Hematopoietic multipotent progenitor cell treated with erythropoietin and hydrocortisone succinate and interleukin-3 and kit ligand, for 15 days (in vitro differentiated cells): ENCODE data around the gene SPTBN5.

Experiments
- DNase-seq: peaks from one replicate; pipeline ENCODE4 v3.0.0-alpha.2; 2015; ENCODE audit warnings: low spot score

Gene SPTBN5

DNA sequence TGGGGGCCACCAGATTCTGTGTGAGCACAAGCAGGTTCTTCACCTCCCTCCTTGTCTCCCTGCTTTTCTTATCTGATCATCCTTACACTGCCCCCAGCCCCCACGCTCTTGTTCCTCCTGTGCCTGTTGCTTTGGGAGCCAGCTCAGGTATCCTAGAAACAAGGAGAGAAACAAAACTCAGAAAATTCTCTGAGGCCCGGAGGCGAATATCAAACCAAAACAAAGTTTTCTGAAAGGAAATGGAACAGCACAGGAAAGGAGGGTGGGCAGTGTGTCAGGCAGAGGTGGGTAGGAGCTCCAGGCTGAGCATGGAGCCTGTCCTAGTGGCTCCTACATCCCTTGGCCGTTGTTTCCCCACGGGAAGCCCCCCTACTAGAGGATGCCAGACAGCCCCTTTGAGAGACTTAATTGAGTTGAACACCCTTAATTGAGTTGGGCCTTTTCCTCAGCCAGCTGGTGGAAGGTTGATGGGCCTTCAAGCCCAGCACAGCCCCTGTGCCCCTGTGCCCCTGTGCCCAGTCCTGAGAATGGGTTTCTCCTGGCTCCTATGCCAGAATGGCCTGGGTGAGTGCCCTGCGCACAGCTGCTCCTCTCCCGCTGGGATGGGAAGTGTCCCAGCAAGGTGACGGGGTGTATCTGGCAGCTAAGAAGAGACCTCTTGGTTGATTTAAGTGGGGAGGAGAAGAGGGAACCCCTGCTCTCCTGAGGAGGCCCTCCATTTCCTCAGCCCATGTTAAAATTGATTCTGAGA lies 88.8 kb downstream of the SPTBN5 start:
- DNase-seq, result no peak

DNA sequence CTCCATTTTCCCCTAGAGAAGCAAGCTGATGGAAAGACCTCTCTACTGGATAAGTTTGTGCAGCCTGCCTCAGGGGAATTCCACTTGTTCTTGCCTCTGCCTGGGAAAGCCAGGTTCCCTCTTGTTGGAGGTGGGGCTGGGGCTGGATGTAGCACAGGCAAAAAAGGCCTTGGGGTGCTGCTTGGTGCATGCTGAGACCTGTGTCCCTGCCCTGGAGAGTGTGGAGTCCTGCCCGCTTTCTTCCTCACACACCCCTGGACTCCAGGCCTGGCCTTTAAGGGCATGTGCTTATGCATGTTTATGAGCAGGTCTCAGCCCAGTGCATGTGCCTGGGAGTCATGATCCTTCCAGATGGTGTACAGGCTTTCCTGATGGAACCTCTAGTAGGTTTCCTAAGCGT lies 89.5 kb downstream of the SPTBN5 start:
- no peak for DNase-seq

DNA sequence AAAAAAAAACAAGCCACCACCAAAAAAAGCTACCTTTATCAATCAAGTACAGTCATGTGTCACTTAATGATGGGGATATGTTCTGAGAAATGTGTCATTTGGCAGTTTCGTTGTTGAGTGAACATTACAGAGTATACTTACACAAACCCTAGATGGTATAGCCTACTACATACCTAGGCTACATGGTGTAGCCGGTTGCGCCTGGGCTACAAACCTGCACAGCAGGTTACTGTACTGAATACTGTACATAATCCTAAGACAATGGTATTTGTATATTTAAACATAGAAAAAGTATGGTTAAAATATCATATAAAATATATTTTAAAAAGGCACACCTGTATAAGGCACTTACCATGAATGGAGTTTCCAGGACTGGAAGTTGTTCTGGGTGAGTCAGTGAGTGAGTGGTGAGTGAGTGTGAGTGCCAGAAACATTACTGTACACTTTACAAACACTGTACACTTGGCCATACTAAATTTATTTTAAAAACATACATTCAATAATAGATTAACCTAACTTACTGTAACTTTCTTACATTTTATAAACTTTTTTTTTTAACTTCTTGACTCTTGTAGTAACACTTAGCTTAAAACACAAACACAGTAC lies 91.9 kb downstream of the SPTBN5 start:
- no peak for DNase-seq

DNA sequence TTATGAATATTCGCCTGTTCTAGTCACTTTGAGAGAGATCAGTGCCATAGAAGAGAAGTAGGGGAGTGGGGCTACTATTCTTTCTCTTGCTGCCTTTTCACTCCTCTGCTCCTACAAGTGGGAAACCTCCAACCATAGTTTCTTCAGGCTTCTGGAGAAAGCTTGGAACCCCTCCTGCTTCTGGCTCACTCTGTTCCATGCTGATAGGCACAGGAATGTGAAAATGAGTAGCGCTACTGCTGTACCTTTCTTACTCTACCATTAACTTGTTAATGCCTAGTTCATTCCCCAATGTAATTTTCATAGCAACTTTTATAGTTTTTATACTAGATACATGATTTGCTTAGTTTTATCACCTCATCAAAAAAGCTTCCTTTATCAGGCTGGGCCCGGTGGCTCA lies 92.7 kb downstream of the SPTBN5 start:
- no peak for DNase-seq

DNA sequence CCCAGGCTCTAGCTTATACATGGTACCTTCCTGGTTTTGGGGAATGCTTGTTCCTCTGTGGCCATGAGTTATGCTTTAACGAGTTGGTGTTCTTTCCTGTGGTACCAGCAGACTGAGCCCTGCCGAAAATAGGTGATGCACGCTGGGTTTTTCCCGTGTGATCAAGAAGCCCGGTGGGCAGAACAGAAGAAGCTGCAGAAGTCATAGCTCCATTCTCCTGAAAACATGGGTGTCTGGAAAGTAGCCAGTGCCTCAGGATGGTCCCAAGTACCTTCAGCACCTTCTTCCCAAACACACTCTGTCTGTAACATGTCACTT lies 94.4 kb downstream of the SPTBN5 start:
- no peak for DNase-seq

DNA sequence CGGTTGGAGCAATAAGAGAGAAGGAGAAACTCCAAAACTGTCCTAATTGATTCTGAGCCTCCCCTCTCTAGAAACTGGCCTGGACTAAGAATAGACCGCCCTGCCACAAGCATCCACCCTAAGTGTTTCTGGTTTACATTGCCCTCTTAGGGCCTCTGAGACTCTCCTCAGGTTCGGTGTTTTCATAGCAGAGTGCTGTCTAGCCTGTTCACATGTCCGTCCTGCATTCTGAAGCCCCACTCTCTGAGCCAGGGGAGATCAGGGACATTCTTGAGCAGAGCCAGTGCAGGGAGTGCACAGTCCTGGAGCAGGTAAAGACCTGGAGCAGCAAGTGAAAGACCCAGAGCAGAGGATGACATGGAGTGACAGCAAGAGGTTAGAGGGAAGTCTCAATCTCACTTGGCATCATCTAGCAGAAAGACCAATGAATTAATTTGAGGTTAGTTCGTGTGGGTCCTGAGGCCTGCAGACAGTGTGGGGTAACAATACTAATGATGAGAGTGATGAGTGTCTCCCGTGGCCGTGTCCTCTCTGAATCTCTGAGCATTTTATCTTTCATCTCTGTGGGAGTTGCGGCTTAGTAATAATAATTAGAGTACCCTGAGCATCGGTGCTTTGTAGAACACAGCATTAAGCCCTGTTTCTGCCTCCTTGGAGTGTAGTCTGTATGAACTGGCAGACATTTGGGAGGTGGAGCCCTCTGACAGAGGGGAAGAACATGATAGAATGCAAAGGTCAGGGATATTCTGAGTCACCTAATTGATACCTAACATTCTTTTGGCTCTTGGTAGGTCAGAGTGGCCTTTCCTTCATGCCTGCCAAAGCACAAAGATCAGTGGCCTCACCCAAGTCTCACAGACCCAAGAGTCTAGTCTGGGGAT lies 95.0 kb downstream of the SPTBN5 start:
- DNase-seq, result no peak
